Fibroblast of skin of scalp (primary cell): Measurements from ENCODE around the gene OXER1.
"Not testable (repeated sequence)": the region's sequence is repeated elsewhere in the genome, so short reads cannot be mapped to it uniquely, and the experiment has no call there.

Source experiments
- DNase-seq: peaks from one replicate; pipeline ENCODE4 v3.0.0-alpha.2; 2013

The OXER1 gene

DNA sequence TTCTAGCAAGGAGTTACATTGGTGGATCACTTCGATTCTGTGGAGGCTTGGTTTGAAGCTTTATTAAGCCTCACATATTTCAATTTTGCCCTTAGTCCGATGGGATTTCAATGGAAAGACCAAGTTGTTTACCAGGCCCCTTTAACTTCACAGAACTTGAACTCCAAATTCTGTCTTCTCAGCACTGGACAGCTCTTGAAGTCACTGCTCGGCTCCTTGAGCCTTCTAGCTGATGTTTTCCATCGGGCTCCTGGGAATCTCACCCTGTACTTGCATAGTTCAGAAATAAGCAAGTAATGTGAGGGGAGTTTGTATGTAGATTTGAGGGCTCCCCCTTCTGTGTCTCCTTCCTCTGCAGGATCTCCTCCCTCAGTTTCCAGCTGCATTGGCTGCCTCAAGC is 15.1 kb downstream of the OXER1 start:
- DNase-seq = no peak

DNA sequence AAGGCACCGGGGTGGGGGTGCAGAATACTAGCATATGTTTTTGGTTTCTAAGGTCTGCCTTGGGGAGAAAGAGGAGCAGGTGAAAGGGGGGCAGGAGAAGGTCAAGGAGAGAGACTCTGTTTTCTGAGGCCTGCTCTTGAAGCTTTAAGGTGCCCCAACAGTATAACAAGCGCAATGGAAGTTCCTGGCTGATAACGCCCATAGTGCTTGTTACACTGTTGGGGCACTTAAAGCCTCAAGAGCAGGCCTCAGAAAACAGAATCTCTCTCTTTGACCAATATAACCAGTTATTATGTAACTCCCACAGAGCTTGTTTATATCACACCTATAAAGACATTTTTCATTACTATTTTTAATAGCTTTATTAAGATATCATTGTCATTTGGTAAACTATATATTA is 16.5 kb downstream of the OXER1 start:
- DNase-seq = no peak

DNA sequence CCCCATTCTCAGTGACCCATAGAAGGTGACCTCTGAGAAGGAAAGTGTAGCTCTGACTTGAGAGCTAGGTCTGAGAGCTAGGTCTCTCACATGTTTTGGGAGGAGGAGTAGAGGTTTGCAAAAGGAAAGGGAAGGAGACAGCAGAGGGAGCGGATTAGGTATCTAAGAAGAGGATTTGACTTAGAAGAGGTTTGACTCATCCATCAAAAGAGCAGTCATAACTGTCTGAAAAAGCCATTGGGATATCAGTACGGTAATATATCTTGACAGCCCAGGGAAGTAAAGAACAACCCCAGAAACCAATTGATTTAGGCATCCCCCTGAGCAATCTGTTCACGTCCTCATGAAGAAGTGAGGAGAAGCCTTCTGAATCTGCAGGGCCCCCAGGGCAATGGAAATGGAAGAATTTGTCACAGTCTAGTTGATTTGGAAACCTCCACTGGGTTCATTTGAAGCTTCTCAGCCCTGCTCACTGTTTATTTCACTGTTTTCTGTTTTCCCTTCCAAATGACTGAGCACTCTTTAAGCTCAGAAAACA is 19.3 kb downstream of the OXER1 start:
- no peak for DNase-seq

DNA sequence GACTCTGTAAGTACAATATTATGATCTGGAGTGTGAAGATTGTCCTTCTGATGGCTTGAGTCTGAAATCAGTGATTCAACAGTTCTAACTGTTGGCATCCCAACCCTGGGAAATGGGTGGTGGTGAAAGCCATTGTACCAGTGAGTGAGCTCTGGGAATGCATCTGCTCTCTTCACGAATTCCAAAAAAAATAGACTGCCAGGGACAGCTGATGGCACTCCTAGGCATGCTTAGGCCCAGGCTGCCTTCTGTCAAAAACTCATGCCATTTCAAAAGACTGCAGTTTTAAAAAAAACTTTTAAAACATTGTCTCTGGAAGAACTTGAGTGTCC is 20.3 kb downstream of the OXER1 start:
- peak; percentile 29 for DNase-seq

DNA sequence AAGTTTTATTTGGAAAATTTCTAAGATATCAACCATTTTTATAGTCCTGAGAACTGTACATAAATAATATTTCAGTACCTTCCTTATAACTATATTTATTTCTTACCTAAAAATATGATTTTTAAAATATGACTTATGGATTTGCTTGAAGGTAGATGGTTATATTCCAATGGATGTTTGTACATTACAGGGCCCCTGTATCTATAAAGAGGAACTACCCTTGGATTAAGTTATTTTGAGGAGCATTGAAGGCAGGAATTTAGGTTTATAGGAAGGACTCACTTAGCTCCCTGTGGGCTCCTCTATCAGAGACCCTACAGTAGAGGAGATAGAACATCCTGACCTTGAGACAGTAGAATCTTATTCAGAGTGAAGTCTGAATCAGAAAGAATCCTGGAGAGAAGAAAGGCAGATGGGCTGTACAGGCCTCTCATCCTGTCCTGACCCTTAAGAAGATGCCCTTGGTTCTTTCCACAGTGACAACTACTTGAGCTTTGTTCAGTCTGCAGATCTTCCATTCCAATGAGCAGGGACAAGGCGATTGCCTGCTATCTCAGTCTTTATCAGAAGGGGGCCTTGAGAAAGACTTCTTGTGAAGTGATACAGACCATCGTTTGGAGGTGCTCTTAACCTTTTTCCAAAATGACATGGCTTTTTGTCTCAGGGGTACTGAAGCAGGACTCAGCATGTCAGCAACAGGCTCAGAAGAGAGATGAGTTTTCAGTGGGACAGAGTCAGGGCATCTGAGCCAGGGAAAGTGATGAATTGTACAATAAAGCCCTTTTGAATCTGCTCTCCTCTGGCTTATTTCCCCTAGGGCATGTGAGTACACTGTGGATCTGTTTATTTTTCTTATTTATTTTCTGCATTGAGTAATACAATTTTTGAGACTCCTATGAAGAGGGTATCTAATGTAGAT is 20.9 kb downstream of the OXER1 start:
- DNase-seq = no peak

DNA sequence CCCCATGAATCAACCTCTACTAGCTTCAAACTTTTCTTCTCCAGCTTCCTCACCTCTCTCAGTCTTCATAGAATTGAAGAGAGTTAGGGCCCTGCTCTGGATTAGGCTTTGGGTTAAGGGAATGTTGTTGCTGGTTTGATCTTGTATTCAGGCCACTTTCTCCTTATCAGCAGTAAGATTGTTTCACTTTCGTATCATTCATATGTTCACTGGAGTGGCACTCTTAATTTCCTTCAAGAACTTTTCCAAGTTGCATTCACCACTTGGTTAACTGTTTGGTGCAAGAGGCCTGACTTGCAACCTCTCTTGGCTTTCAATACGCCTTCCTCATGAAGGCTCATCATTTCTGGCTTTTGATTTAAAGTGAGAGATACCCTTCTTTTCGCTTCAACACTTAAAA is 22.8 kb downstream of the OXER1 start:
- DNase-seq = no peak

- no peak for DNase-seq
Measured at GRCh38 chr2:42736598-42737322, 27.2 kb downstream of the OXER1 start.

DNA sequence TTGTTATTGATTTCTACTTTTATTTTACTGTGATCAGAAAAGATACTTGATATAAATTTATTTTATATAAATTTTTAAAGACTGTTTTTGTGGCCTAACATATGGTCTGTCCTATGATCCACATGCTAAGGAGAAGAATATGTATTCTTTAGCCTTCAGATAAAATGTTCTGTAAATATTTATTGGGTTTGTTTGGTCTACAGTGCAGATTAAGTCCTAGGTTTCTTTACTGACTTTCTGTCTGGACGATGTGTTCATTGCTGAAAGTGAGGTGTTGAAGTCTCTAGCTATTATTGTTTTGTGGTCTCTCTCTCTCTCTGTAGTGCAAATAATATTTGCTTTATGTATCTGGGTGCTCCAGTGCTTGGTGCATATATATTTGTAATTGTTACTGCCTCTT is 30.1 kb downstream of the OXER1 start:
- no peak for DNase-seq

GRCh38 chr2:42731316-42731715 is 32.6 kb downstream of the OXER1 start:
- DNase-seq = not testable (repeated sequence)

- no peak for DNase-seq
Measured at GRCh38 chr2:42726680-42727079, 37.3 kb downstream of the OXER1 start.

- DNase-seq = peak; percentile 12
Measured at GRCh38 chr2:42725657-42726056, 38.3 kb downstream of the OXER1 start.

DNA sequence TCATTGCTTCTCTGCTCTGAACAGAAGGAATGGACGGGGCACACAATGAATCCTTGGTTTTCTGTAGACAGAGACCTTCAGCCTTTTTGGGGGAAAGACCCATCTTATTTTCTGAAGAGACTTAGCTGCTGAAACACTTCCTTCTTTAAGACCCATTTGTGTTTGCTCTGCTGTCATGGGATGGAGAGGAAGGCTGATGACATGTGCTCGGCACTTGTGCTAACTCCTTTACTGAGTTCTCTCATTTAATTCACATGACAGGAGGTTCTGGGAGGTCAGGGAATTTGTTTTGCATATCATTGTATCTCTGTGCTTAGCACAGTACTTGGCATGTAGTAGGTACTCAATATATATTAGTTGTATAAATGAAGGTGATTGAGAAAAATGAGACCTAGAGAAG is 39.0 kb downstream of the OXER1 start:
- no peak for DNase-seq

- DNase-seq = no peak
Measured at GRCh38 chr2:42723465-42723864, 40.5 kb downstream of the OXER1 start.

- peak; percentile 48 for DNase-seq
Measured at GRCh38 chr2:42722320-42723190, 41.4 kb downstream of the OXER1 start.

GRCh38 chr2:42721898-42722297 is 42.0 kb downstream of the OXER1 start:
- DNase-seq = no peak

GRCh38 chr2:42714686-42715085 is 49.2 kb downstream of the OXER1 start:
- DNase-seq = no peak

GRCh38 chr2:42713920-42714319 is 50.0 kb downstream of the OXER1 start:
- no peak for DNase-seq

GRCh38 chr2:42712934-42713333 is 51.0 kb downstream of the OXER1 start:
- no peak for DNase-seq
